Measurements from ENCODE around the gene STRN3. TPM values are rescaled to one million over a fixed set of nuclear protein-coding genes. Genes with fewer than 3 reads are reported as not detected.

The STRN3 gene
- total RNA-seq, 2 experiments from 2014 or later, result 17.7 to 21.7 TPM

DNA sequence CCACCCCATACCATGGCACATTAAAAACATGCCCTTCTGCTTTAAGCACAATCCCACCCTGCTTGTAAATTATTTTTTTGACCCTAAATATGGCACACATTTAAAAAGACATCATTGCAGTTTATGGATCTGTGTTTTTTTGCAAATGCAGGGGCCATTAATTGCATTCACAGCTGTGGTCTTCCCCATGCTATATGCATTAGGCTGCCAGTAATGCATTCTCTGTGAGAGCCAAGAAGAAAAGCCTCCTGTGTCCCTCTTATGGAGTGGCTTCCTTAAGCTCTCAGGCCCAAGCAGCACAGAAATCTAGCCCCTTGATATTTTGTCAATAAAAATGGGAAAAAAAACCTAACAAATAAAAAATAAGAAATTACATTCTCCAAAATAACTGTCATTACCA is 172.2 kb downstream of the STRN3 start:
- CTCF ChIA-PET, result no interaction called here
- POLR2A ChIA-PET, result no interaction called here

GRCh38 chr14:30849983-30850382 is 176.2 kb downstream of the STRN3 start:
- ChIA-PET POLR2A (no interaction called here), CTCF (no interaction called here)

- POLR2A ChIA-PET, result no interaction called here
- CTCF ChIA-PET, result no interaction called here
Measured at GRCh38 chr14:30849354-30849753, 176.8 kb downstream of the STRN3 start.

DNA sequence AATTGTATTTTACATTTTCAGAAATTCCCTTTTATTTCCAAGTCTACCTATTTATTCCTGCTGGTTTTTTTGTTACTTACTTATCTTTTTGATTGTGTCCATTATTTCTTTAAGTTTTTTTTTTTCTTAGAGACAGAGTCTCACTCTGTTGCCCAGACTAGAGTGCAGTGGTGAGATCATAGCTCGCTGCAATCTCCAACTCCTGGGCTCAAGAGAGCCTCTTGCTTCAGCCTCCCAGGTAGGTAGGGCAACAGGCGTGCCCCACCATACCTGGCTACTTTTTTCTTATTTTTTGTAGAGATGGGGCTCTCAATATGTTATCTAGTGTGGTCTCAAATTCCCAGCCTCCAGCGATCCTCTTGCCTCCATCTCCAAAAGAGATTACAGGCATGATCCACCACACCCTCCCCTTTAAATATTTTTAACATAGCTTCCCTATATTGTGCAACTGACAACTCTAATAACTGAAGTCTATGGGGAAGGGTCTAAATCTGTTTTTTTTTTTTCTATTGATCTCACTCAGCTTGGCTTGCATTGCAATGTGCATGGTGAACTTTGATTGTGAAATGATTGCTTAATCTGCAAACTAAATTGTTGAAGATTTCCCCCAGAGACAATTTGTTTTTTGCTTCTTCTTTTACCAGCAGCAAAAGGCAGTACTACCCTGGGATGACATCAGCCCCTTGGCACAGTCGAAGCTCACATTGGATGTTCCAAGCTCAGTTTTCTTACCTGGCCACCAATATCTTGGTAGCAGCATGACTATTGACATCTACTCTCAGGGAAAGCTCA is 177.5 kb downstream of the STRN3 start:
- CTCF ChIA-PET, result no interaction called here
- POLR2A ChIA-PET, result no interaction called here

Other genes starting within 250 kb of the STRN3 start
- 1 to 10 TPM; 3.1 TPM for gene COCH, start 151.8 kb downstream of the STRN3 start, total RNA-seq
- 1 to 10 TPM; 7.8 to 9.7 TPM for gene AP4S1, start 730 bp downstream of the STRN3 start, total RNA-seq
- 100 to 1,000 TPM; 103 to 109 TPM for gene HECTD1, start 181.4 kb upstream of the STRN3 start, total RNA-seq